ENCODE measurements around the gene STAP1. TPM values are rescaled to one million over a fixed set of nuclear protein-coding genes. Genes with fewer than 3 reads are reported as not detected.

STAP1 gene
- total and polyA plus RNA-seq, 2 of the 8 experiments (the other 6 are each of a cell fraction or from before 2014, with no cell fraction given) = not detected

DNA sequence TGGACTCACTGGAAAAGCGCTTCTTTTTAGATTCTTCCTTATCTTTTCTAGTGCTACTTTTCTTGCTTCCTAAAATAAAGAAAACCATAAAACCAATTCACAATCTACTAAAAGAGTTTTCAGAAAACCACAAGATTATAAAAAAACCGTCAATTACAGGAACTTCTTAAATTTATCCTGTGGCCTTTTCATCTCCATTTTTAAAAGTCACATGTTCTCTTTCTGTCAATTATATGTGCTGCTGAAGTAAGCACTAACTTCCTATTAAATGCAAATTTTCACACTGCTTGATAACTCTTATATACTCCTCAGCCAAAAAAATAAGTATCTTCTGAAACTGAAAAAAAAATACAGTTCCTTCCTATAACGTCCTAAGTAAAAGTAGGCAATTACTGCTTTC, 46.0 kb upstream of the STAP1 start (continued):
- no peak for TF ChIP-seq BRCA1 (IDR thresholded peaks at IDR 0.05; ENCODE audit: low read depth, low read length)

Measured in H1 (cell line).